SK-N-SH (cell line): Measurements from ENCODE around the gene SLC10A6. TPM values are rescaled to one million over a fixed set of nuclear protein-coding genes. Genes with fewer than 3 reads are reported as not detected.
A peak's percentile ranks its signal among the peaks of the same experiment; 100 is the strongest.

ENCODE experiments used
- CTCF ChIA-PET: fragments of 300-600, 350-600 bp; formaldehyde crosslinking; extraction: SDS; loops from one replicate; lab custom pipeline; 2021; lab: Yijun Ruan, JAX
- POLR2A ChIA-PET: fragments of 350-600 bp; sonication (Branson Sonifier 250); formaldehyde crosslinking; extraction: SDS; loops from one replicate; lab custom pipeline; 2020; ENCODE audit warnings: antibody characterized with exemption, inconsistent platforms; lab: Yijun Ruan, JAX
- DNase-seq: peaks from one replicate; pipeline ENCODE4 v3.0.0; 2012
- H2AFZ ChIP-seq: fragments of 200-600 bp; sonication (generic); 2 replicates; pipeline ENCODE4 v1.8.1; 2016; ENCODE audit warnings: antibody characterized with exemption, mild to moderate bottlenecking, low read depth
- H3F3A ChIP-seq: fragments of 200-600 bp; sonication (generic); replicated peaks from 2 replicates; pipeline ENCODE3; 2016; ENCODE audit warnings: antibody characterized with exemption, mild to moderate bottlenecking; ENCODE audit not compliant: insufficient read depth
- H3K27ac ChIP-seq, 2 experiments: fragments of 200-500 bp in 1 of 2; fragments of 200-600 bp in 1 of 2; sonication (Bioruptor generic) in 1 of 2; sonication (generic), shearing (Covaris generic) in 1 of 2; 2 replicates each; pipeline versions ENCODE4 v1.5.1 to v1.6.1; 2014 to 2016; ENCODE audit warnings: low read depth in 2 of 2, inconsistent platforms in 1 of 2, low read length in 1 of 2, mild to moderate bottlenecking in 1 of 2, mixed read lengths in 1 of 2
- H3K27me3 ChIP-seq: fragments of 200-600 bp; sonication (generic), shearing (Covaris generic); 2 replicates; pipeline ENCODE4 v1.6.1; 2016; ENCODE audit warnings: mixed run types; ENCODE audit not compliant: insufficient read depth
- H3K36me3 ChIP-seq, 2 experiments: fragments of 200-500 bp in 1 of 2; fragments of 200-600 bp in 1 of 2; sonication (Bioruptor generic) in 1 of 2; sonication (generic) in 1 of 2; replicated peaks in 1 of 2; 2 replicates each; pipeline versions ENCODE3 to v1.5.1; 2014 to 2016; ENCODE audit warnings: low read length in 1 of 2, mild to moderate bottlenecking in 1 of 2; ENCODE audit not compliant: insufficient read depth in 2 of 2, control insufficient read depth in 1 of 2
- H3K4me1 ChIP-seq, 2 experiments: fragments of 200-500 bp in 1 of 2; fragments of 200-600 bp in 1 of 2; sonication (Bioruptor generic) in 1 of 2; sonication (generic), shearing (Covaris generic) in 1 of 2; 2 replicates each; pipeline versions ENCODE4 v1.5.1 to v1.6.1; 2014 to 2016; ENCODE audit warnings: low read depth in 1 of 2, low read length in 1 of 2, mixed run types in 1 of 2; ENCODE audit not compliant: insufficient read depth in 2 of 2, control insufficient read depth in 1 of 2
- H3K4me2 ChIP-seq: fragments of 200-600 bp; sonication (generic), shearing (Covaris generic); 2 replicates; pipeline ENCODE4 v1.6.1; 2017; ENCODE audit warnings: mixed run types
- H3K4me3 ChIP-seq, 2 experiments: fragments of 200-500 bp in 1 of 2; fragments of 200-600 bp in 1 of 2; sonication (Bioruptor generic) in 1 of 2; sonication (generic), shearing (Covaris generic) in 1 of 2; 2 replicates each; pipeline versions ENCODE4 v1.5.1 to v1.8.1; 2014 to 2016; ENCODE audit warnings: low read depth in 2 of 2, inconsistent platforms in 1 of 2, low read length in 1 of 2, mild to moderate bottlenecking in 1 of 2, mixed read lengths in 1 of 2, moderate library complexity in 1 of 2
- H3K79me2 ChIP-seq: fragments of 200-600 bp; sonication (generic); 2 replicates; pipeline ENCODE4 v1.8.1; 2017; ENCODE audit warnings: mild to moderate bottlenecking; ENCODE audit not compliant: insufficient read depth
- H3K9ac ChIP-seq: fragments of 200-600 bp; sonication (generic); 2 replicates; pipeline ENCODE4 v1.6.1; 2017; ENCODE audit warnings: mixed run types
- H3K9me2 ChIP-seq: fragments of 200-600 bp; sonication (generic); 2 replicates; pipeline ENCODE4 v1.6.1; 2017; ENCODE audit warnings: mixed run types
- H3K9me3 ChIP-seq: fragments of 200-600 bp; sonication (generic); 2 replicates; pipeline ENCODE4 v1.6.1; 2017; ENCODE audit warnings: mixed run types, mild to moderate bottlenecking, moderate library complexity
- H4K20me1 ChIP-seq: fragments of 200-600 bp; sonication (generic); 2 replicates; pipeline ENCODE4 v1.6.1; 2017; ENCODE audit warnings: mild to moderate bottlenecking, mixed run types; ENCODE audit not compliant: insufficient read depth
- EP300 ChIP-seq, 2 experiments: IDR thresholded peaks; 2 replicates each; pipeline versions ENCODE4 v1.4.0 to v1.6.1; 2012; ENCODE audit warnings: borderline replicate concordance in 1 of 2, low read depth in 1 of 2, low read length in 1 of 2
- EZH2phosphoT487 ChIP-seq: fragments of 200-600 bp; sonication (generic); IDR thresholded peaks from 2 replicates; pipeline ENCODE4 v1.6.1; 2017; ENCODE audit warnings: low read depth, mixed run types, mild to moderate bottlenecking, antibody characterized with exemption, moderate library complexity, borderline replicate concordance
- FOSL2 ChIP-seq: IDR thresholded peaks from 2 replicates; pipeline ENCODE4 v1.4.0; 2012; ENCODE audit warnings: low read depth, mild to moderate bottlenecking, moderate library complexity, borderline replicate concordance
- FOXJ3 ChIP-seq: sonication (generic); formaldehyde crosslinking; IDR thresholded peaks from 2 replicates; pipeline ENCODE4 v1.5.1; 2020; ENCODE audit warnings: mild to moderate bottlenecking, missing genetic modification reagents
- GATA2 ChIP-seq: sonication (generic); formaldehyde crosslinking; IDR thresholded peaks from 2 replicates; pipeline ENCODE4 v1.5.0; 2020; ENCODE audit warnings: mild to moderate bottlenecking, missing genetic modification reagents
- MEF2A ChIP-seq: IDR thresholded peaks from 2 replicates; pipeline ENCODE4 v1.4.0; 2012; ENCODE audit warnings: low read depth, borderline replicate concordance
- MXI1 ChIP-seq: IDR thresholded peaks from 2 replicates; pipeline ENCODE4 v1.6.1; 2012; ENCODE audit warnings: mild to moderate bottlenecking, low read depth, low read length, improper control_type of control experiment
- NFIC ChIP-seq: IDR thresholded peaks from 2 replicates; pipeline ENCODE4 v1.4.0; 2012; ENCODE audit warnings: borderline replicate concordance
- RAD21 ChIP-seq: IDR thresholded peaks from 2 replicates; pipeline ENCODE4 v1.6.1; 2012; ENCODE audit warnings: mild to moderate bottlenecking, low read length
- TAF1 ChIP-seq: IDR thresholded peaks from 2 replicates; pipeline ENCODE4 v1.6.1; 2012; ENCODE audit warnings: low read depth, mild to moderate bottlenecking, low read length, moderate library complexity, borderline replicate concordance
- TCF12 ChIP-seq: IDR thresholded peaks from 2 replicates; pipeline ENCODE4 v1.4.0; 2012
- WGBS: methylation state at CpG from one replicate; pipeline ENCODE4 v1.1.6; 2017; ENCODE audit warnings: low lambda C conversion rate; 5-methylcytosine and 5-hydroxymethylcytosine counted together
- polyA plus RNA-seq, 3 experiments: library from polyadenylated mRNA; depleted of rRNA; stranded (reverse); fragments of >200 nt; gene quantifications; 2 replicates each; pipeline ENCODE4 v1.2.3, GENCODE V29; 2012
- TF ChIP-seq, protein P1 (sequence below): IDR thresholded peaks from 2 replicates; pipeline ENCODE4 v1.4.0; 2012; ENCODE audit warnings: low read depth, borderline replicate concordance
- TF ChIP-seq, protein P2 (sequence below): IDR thresholded peaks from 2 replicates; pipeline ENCODE4 v1.6.1; 2012; ENCODE audit warnings: mild to moderate bottlenecking, low read depth, low read length, moderate library complexity
- TF ChIP-seq, protein P3 (sequence below): IDR thresholded peaks from 2 replicates; pipeline ENCODE4 v1.4.0; 2012; ENCODE audit warnings: low read depth, borderline replicate concordance
- TF ChIP-seq, protein P4 (sequence below): IDR thresholded peaks from 2 replicates; pipeline ENCODE4 v1.4.0; 2012; ENCODE audit warnings: low read depth
- TF ChIP-seq, protein P5 (sequence below): fragments of 150-350 bp; IDR thresholded peaks from 2 replicates; pipeline ENCODE4 v1.6.1; 2016; ENCODE audit warnings: mild to moderate bottlenecking, low read depth, low read length

SLC10A6 gene
- polyA plus RNA-seq, 1 of the 3 experiments (the other 2 are of a cell fraction) = not detected

DNA sequence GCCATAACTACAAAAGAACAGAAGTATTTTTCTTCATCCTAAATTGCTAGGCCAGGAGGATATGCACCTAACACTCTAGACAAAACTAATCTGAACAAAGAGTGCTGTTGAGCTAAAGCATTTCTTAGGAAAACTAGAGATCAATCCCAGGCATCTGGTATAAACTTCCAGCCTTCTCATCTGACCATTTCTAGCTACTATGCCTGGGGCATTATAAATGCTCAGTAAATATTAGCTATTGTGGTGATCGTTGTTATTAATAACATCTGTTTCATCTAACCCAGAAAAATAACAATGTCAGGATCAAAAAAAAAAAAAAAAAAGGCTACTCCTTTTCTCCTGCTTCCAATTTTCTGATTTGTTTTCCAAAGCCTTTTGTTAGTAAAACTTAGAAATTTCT, 7.7 kb upstream of the SLC10A6 start:
- no peak for TF ChIP-seq TCF12
- no peak for TF ChIP-seq MXI1
- no peak for TF ChIP-seq FOXJ3 (CRISPR knock-in tag)
- TF ChIP-seq EZH2phosphoT487 = no peak
- no peak for TF ChIP-seq MEF2A
- TF ChIP-seq FOSL2 = no peak
- no peak for TF ChIP-seq RAD21
- no peak for TF ChIP-seq GATA2 (CRISPR knock-in tag)
- TF ChIP-seq, protein P1, sequence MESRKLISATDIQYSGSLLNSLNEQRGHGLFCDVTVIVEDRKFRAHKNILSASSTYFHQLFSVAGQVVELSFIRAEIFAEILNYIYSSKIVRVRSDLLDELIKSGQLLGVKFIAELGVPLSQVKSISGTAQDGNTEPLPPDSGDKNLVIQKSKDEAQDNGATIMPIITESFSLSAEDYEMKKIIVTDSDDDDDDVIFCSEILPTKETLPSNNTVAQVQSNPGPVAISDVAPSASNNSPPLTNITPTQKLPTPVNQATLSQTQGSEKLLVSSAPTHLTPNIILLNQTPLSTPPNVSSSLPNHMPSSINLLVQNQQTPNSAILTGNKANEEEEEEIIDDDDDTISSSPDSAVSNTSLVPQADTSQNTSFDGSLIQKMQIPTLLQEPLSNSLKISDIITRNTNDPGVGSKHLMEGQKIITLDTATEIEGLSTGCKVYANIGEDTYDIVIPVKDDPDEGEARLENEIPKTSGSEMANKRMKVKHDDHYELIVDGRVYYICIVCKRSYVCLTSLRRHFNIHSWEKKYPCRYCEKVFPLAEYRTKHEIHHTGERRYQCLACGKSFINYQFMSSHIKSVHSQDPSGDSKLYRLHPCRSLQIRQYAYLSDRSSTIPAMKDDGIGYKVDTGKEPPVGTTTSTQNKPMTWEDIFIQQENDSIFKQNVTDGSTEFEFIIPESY = no peak
- TF ChIP-seq, protein P2, sequence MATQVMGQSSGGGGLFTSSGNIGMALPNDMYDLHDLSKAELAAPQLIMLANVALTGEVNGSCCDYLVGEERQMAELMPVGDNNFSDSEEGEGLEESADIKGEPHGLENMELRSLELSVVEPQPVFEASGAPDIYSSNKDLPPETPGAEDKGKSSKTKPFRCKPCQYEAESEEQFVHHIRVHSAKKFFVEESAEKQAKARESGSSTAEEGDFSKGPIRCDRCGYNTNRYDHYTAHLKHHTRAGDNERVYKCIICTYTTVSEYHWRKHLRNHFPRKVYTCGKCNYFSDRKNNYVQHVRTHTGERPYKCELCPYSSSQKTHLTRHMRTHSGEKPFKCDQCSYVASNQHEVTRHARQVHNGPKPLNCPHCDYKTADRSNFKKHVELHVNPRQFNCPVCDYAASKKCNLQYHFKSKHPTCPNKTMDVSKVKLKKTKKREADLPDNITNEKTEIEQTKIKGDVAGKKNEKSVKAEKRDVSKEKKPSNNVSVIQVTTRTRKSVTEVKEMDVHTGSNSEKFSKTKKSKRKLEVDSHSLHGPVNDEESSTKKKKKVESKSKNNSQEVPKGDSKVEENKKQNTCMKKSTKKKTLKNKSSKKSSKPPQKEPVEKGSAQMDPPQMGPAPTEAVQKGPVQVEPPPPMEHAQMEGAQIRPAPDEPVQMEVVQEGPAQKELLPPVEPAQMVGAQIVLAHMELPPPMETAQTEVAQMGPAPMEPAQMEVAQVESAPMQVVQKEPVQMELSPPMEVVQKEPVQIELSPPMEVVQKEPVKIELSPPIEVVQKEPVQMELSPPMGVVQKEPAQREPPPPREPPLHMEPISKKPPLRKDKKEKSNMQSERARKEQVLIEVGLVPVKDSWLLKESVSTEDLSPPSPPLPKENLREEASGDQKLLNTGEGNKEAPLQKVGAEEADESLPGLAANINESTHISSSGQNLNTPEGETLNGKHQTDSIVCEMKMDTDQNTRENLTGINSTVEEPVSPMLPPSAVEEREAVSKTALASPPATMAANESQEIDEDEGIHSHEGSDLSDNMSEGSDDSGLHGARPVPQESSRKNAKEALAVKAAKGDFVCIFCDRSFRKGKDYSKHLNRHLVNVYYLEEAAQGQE = no peak
- TF ChIP-seq NFIC = no peak
- TF ChIP-seq EP300 (IDR thresholded peaks at IDR 0.05; ENCODE audit: borderline replicate concordance in 1 of 2, low read depth in 1 of 2, low read length in 1 of 2) = no peak
- TF ChIP-seq, protein P3, sequence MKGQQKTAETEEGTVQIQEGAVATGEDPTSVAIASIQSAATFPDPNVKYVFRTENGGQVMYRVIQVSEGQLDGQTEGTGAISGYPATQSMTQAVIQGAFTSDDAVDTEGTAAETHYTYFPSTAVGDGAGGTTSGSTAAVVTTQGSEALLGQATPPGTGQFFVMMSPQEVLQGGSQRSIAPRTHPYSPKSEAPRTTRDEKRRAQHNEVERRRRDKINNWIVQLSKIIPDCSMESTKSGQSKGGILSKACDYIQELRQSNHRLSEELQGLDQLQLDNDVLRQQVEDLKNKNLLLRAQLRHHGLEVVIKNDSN = no peak
- TF ChIP-seq, protein P4, sequence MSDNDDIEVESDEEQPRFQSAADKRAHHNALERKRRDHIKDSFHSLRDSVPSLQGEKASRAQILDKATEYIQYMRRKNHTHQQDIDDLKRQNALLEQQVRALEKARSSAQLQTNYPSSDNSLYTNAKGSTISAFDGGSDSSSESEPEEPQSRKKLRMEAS = no peak
- TF ChIP-seq, protein P5, sequence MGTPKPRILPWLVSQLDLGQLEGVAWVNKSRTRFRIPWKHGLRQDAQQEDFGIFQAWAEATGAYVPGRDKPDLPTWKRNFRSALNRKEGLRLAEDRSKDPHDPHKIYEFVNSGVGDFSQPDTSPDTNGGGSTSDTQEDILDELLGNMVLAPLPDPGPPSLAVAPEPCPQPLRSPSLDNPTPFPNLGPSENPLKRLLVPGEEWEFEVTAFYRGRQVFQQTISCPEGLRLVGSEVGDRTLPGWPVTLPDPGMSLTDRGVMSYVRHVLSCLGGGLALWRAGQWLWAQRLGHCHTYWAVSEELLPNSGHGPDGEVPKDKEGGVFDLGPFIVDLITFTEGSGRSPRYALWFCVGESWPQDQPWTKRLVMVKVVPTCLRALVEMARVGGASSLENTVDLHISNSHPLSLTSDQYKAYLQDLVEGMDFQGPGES = no peak
- TF ChIP-seq TAF1 = no peak
- ChIA-PET POLR2A (no interaction called here), CTCF (no interaction called here)
- H3K9me3 ChIP-seq = no peaks in the 10 kb centered on the region
- no peak for DNase-seq
- no peak overlapping the region for H3K9ac ChIP-seq
- no peaks in the 10 kb centered on the region for H4K20me1 ChIP-seq
- no peak overlapping the region; a peak in 1 of 4 replicates for H3K27ac ChIP-seq
- H3K4me3 ChIP-seq = no peak overlapping the region
- H3K79me2 ChIP-seq = no peaks in the 10 kb centered on the region
- no peaks in the 10 kb centered on the region for H3K36me3 ChIP-seq
- H3K9me2 ChIP-seq = no peaks in the 10 kb centered on the region
- H2AFZ ChIP-seq = peak overlapping the region; percentile 43; the same call in 1 of the 2 replicates
- WGBS = 20% methylated on average over 1 of the region's 1 CpG
- peaks cover 0 to 19% of the 10 kb centered on the region in 2 experiments; a peak in 1 of 4 replicates for H3K4me1 ChIP-seq
- no peak overlapping the region for H3K4me2 ChIP-seq
- H3K27me3 ChIP-seq = no peaks in the 10 kb centered on the region
- peaks cover 17% of the 10 kb centered on the region for H3F3A ChIP-seq
